ENCODE data around the gene PPM1M.

The PPM1M gene

DNA sequence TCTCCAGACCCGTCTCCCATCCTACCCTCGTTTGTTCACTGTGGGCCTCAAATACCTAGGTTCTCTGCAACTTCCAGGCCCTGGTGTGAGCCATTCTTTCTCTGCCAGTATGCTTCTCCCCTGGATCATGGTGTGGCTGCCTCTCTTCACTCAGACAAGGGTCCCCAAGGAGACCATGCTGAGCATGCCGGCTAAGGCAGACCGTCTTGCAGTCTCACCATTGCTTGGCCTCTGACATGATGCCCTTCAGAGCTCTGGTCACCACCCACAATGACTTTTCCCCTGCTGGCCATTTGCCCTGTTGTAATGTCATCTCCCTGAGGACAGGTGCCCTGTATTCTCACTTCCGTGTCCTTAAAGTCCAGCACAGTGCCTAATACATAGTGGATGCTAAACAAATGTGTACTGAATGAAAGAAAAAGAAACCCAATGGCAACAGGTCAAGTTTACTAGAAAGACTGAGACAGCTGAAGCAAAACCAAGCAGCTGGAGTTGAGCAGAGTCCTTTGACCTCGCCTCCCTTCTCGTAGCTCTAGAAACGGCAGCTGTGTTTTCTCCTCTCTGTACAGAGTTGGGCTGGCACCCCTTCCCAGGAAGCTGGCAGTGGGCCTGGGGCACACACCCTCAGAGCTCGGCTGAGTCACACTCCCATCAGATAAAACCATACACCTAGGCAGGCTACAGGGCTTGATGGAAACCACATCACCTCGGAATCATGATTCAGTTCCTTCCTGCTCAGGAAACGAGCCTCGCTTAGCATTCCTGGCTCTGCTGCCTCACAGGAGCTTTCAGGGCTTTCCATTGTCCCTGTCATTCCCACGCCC is 28.8 kb upstream of the PPM1M start:
- peak; percentile 90 for DNase-seq (ENCODE audit: low read depth)

DNA sequence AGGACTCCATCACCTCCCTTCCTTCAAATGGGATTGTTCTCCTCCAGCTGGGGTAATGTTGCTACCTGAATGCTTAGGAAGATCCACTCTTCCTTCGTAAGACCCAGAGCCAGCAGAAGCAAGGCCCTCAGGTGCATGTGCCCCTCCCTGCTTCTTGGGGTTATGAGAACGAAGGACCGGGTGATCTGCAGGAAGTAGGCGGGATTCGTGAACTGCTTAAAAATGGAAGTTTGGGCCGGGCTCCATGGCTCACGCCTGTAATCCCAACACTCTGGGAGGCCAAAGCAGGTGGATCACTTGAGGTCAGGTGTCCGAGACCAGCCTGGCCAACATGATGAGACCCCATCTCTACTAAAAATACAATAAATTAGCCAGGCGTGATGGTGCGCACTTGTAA is 28.2 kb upstream of the PPM1M start:
- no peak for DNase-seq (ENCODE audit: low read depth)

DNA sequence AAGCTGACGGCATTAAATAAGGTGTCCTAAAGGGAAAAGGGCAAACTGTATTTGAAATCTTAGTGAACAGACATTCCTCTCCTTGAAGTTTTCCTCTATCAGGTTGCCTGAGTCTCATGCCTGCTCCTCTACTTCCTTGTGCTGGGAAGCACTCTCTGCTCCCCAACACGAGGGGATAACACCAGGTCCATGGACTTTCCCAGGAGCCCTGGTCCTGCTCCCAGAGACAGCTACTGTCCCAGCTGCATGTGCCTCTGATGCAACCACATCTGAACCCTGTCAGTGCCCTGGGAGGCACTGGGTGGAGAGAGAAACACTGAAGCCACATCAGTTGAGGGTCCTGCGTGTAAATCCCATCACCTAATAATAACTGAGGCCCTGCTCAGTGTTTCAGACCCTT is 27.5 kb upstream of the PPM1M start:
- DNase-seq (ENCODE audit: low read depth): no peak

DNA sequence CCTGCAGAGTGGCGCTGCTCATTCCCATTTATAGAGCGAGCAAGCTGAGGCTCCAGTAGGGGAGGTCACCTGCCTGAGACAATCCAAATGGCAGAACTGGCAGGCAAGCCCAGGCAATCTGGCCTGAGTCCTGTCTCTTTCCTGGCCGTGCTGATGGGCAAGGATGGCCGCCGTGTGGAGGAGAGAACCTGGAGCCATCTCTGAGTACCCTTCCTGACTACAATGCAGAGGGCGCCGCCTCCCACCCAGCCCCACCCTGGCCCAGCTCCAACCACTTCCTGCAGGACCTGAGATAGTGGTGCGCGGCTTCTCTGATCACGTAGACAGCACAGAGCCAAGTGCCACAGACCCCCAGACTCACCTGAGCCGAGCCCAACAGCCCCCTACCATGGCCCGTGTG is 27.1 kb upstream of the PPM1M start:
- no peak for DNase-seq (ENCODE audit: low read depth)

DNA sequence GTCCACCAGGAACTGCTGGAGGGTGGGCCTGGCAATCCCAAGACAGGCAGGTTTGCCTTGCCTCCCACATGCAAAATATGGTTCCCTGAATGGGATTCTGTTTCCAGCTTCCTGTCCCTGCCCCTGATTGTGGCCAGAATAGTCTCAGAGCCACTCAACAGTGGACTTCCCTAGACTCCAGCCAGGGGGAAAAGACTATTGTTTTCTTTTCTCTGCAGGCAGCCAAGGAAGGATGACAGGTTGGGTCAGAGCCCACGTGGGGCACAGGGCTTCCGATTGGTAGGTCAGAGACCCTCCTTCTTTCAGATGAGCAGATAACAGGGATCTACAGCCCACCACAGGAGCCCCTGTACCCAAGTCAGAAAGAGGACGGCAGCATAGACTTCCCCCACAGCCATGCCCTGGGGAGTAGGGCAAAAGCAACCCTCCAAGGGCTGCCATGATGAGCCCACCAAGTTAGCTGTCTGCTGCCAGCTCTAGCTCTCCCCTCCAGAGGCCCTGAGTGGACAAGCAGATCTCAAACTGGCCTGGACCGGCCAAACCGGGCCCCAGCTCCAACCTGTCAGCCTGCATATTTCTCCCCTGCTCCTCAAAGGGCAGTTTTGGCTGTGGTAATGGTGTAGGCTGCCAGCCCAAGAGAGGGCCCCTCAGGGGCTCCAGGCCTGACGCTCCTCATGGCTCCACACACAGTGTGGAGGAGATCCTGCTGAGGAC is 26.5 kb upstream of the PPM1M start:
- no peak for DNase-seq (ENCODE audit: low read depth)

DNA sequence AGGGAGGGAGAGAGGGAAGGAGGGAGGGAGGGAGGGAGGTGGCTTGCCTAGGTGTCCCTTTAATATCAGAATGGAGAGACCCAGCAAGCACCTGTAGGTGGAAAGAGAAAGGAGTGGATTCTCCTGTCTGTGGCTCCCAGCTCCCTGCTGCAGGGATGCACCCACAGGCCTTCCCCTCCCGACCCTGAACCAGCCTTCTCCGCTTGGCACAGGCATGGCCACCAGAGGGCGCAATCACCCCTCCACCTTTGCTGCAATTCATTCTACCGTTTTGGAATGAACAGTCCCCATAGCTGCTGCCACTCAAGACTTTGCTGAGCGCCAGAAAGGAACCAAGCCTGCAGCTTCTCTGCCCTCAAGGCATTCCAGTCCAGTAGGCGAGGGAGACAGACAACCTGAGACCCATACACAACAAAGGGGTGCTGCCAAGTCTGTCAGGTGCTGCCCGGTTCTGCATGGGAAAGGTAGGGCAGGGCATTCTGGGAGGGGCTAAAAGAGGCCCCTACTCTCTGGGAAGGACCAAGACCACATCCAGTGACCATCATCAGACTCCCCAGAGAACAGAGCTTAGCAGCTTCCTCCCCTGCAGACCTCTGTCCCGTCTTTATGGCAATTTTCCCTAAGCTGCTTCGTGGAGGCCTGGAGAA is 25.1 kb upstream of the PPM1M start:
- DNase-seq (ENCODE audit: low read depth): peak; percentile 77

DNA sequence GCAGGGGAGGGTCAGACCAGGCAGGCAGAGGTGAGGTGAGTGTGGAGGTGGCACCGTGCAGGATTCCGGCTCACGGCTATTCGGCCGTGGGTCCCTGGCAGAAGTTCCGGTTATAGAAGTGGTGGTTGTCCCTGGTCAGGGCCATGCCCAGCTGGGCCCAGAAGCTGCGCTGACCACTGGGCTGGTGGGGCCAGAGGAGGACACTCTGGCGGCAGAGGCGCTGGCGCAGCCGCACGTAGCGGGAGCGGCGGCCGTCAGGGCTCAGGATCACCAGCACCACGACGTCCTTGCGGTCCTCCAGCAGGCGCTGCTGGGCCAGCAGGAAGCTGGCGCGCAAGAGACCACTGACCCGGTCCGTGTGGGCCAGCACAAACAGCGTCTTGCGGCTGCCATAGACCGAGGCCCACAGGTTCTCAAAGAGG is 24.4 kb upstream of the PPM1M start:
- no peak for DNase-seq (ENCODE audit: low read depth)

DNA sequence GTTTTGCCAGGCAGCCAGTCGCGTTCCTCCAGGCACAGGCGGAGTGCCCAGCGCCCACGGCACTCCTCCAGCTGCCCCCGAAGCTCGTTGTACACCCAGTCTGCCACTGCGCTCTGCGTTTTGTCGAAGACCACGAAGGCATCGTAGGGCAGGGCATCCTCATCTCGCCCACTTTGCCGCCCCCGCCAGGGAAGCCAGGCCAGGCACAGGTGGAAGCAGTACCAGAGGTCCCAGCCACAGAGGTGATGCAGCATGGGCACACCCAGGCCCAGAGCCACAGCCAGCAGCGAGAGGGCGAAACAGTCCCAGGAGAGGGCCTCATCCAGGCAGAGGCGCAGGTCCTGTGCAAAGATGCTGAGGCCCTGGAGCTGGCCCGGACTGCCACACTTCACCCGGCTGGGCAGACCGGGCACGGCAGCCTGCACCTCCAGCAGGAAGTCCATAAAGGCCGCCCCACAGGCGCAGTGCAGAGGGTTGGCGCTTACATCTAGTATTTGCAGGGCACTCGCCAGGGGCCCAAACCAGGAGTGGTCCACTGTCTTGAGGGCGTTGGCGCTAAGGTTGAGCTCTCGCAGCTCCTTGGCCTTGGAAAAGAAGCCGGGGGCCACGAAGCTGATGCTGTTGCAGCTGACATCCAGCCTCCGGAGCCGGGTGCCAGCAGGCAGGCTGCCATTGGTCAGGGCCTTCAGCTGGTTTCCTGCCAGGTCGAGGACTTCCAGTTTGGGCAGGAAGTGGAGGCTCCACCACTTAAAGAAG is 23.8 kb upstream of the PPM1M start:
- DNase-seq (ENCODE audit: low read depth): no peak

DNA sequence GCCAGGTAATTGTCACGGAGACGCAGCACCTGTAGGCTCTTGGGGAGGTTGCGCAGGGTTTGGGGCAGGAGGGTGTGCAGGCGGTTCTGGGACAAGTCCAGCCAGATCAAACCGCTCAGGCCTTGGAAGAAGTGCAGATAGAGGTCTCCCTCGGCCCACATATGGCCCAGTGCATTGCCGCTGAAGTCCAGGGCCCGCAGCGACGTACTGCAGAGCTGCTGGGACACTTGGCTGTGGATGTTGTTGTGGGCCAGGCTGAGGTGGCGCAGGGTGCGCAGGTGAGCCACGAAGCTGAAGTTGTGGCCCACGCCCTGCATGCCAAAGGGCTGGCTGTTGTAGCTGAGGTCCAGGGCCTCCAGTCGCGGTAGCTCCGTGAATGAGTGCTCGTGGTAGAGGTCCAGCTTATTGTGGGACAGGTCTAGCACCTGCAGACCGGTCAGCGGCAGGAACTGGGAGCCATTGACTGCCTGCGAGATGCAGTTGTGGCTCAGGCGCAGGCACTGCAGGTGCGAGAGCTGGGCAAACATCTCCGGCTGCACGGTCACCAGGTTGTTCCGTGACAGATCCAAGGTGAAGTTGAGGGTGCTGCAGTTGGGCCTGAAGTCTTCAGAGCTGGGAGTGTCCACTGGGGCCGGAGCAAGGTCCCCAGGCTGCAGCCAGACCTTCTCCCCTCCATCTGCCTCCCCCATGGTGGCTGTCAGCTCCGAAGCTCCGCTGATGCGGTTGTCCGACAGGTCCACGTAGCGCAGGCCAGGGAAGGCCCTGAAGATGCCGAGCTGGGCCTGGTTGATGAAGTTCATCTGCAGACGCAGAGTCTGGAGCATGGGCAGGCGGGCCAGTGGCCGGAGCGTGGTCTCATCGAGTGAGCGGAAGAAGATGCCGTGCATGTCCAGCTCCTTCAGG is 23.0 kb upstream of the PPM1M start:
- DNase-seq (ENCODE audit: low read depth): no peak

DNA sequence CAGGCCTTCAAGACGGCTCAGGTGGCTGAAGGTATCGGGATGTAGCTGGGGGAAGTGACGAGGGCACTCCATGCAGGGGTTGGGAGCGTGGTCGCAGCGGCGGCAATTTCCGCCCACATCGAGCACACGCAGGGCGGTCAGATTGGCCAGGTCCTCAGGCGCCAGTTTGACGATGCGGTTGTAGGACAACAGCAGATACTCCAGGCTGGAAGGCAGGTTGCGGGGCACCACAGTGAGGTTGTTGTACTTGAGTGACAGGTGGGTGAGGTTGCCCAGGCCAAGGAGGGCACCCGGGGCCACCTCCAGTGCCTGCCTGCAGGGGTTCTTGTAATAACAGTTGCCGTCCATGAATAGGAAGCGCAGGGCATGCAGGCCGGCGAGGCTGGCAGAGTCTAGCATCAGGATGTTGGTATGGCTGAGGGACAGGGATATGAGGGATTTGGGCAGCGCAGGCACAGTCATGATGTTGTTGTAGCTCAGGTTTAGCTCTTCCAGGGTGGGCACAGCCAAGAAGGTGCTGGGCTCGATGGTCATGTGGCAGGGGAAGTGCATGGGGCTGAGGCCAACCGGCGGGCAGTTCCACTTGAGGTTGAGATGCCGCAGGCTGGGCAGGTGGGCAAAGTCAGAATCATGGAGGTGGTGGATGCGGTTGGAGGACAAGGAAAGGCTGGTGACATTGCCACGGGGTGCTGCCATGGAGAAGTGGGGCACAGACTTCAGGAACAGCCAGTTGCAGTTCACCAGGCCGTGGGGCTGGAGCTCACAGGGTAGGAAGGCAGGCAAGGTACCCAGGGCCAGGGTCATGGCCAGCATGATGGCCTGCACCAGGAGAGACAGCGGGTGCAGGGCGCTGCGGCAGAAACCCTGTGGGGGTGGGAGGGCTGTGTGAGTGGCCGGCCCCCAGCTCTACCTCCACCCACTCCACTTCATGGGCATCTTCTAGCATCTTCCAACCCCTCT is 21.8 kb upstream of the PPM1M start:
- no peak for DNase-seq (ENCODE audit: low read depth)

DNA sequence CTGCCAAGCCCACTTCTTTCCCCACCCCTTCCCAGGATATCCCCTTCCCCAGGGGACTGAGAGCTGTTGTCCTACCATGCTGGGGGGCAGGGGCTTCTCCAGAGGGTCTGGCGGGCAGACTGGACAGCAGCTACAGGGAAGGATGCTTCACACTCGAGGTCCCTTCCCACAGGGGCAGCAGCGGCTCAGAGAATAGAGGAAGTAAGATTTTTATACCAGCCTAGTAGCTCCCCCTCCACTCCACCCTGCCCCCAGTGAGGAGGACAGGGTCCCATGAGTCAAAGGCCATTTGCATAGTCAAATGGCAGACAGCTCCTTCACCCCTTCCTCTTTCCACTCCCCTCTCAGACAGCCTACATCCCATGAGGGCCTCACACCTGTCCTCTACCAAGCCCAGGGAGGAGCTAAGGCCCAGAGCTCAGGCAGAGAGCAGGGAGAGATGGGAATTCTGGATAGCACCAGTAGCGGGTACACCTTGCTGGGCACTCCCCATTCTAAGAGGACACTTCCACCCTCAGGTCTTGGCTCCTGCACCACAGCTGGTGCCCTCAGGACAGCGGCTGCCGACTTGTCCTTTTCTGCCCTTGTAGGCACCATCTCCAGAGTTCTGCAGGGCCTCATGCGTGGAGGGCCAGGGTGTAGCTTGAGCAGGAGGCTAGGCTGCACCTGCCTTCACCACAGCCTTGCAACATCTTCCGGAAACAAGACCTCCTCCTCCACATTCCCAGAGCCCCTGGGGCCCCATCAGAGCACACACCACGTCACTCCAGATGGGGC is 19.9 kb upstream of the PPM1M start, which contains the start of gene TLR9:
TLR9 (minus strand) TSS at position 194 of the 777 bp plus-strand sequence; CDS start at position 78, 116 bp downstream.
- no peak for DNase-seq (ENCODE audit: low read depth)

DNA sequence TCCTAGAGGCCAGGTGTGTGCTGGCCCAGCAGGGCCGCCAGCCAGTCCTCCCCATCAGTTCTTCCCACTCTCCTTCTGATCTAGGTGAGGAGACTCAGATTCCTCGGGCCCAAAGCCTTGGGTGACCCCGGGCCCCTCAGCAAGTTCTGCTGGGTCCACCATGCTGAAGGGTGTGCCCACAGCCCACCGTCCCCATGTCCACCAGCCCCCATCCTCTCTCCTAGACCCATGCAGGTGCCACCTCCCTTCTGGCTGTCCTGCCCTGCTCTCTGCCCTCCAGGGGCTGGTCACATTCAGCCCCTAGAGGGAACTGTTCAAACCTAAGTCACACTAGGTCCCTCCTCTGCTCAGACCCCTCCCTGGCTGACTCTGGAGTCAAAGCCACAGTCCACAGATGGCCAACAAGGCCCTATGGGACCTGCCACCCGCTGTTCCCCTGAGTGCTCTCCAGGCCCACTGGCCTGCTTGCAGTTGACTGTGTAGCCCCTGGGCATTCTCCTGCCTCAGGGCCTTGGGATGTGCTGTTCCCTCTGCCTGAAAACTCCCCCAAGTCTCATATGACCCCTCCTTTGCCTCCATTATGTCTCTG is 19.2 kb upstream of the PPM1M start:
- DNase-seq (ENCODE audit: low read depth): no peak

DNA sequence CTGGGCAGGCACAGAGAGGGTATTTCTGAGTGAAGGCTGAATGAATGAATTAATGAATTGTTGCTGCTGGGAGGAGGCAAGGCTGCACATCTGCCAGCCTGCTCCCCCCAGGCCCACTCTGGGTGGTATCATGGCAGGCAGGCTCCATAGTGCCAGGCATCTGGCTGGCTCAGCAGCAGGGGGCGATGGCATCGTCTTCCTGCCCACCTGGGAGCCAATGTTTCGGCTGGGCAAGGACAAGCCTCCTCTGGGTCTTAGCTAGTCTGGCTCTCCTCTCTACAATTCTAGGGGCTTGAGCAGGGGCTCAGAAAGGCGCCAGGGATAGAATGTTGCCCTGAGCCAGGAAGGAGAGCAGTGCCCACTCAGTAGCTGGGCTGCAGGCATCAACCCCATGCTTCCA is 18.4 kb upstream of the PPM1M start:
- DNase-seq (ENCODE audit: low read depth): no peak

DNA sequence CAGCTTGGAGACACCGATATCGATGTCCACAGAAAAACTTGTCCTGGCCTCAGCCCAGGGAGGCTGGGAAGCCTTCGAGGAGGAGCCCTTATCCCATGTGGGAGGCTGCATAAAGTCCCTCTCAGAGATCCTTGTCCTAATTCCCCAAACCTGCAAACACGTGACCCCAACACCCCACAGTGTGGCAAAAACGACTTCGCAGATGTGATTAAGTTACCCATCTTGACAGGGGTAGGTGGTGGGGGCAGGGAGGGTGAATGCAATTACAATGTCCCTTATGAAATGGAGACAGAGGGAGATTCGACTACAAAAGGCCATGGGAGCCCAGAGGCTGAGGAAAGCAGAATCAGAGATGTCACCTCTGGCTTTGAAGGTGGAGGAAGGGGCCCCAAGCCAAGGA is 17.8 kb upstream of the PPM1M start:
- DNase-seq (ENCODE audit: low read depth): no peak

DNA sequence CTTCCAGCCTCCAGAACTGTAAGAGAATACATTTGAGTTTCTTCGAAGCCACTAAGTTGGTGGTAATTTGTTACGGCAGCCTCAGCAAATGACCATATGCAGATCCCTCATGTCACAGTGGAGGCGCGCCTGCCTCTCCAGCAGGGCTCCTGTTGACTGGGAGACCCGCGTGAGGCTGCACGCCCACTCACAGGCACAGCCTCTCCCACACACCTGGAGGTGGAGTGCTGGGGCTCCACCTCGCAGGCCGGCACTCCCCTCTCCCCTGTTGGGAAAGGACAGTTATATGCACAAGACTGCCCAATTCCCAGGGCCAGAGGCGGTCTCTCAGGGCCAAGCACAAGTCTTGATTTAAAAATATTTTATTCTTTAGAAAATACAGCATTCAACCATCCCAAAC is 17.3 kb upstream of the PPM1M start:
- DNase-seq (ENCODE audit: low read depth): no peak

DNA sequence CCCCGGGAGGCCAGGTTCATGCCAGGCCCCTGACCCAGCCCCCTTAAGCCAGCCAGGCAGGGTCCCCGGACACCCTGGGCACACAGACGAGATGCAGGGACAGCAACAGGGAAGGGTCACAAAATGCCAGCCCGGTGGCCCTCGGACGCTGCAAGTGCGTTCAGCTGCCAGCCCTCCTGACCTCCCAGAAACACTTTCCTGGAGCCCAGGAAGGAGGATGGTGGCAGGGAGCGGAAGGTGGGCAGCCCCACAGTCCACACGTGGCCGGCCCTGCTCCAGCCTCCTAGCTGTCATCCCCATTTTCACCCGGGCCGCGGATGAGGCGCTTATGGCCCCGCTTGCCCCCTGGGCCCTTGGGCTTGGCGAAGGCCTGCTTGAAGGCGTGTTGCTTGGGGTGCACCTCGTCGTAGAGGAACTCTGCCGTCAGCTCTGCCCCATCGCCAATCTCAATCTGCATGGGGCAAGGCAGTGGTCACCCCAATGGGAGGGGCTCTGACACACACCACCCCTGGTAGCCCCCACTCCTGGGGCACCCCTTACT is 16.7 kb upstream of the PPM1M start:
- no peak for DNase-seq (ENCODE audit: low read depth)

DNA sequence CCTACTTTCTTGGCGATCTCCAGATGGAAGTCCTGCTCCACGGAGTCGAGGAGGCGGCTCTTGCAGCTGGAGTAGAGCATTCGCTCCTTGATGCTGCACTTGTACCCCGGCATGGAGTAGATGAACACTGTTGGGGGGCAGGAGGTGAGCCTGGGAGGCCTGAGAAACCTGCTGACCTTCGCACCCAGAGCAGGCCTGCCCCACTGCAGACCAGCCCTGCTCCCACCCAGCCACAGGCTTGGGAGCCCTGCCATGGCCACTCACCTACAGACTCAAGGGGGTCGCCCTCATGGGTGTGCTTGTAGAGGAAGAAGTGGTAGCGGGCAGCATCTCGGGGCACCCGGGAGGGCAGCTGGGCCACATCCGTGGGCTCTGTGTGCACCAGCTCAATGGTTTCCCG is 15.9 kb upstream of the PPM1M start:
- no peak for DNase-seq (ENCODE audit: low read depth)

DNA sequence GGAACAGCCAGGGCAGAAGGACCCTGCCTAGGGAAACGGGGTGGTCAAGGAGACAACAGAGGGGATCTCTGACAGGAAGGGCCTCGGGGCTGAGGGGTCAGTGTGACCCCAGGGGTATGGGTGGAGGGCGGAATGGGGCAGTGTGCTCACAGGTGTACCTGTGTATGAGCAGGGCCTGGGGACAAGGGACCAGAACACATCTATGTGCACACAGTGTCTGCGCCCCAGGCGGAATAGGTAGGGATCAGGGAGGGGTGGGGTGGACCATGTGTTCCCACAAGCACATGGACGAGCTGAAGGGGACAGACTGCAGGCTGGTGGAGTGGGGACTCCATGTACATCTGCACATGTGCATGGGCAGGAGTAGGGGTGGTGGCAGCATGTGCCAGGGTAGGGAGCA is 15.1 kb upstream of the PPM1M start:
- DNase-seq (ENCODE audit: low read depth): no peak
